GM18858 (cell line): Measurements from ENCODE around the gene TRAIP.
"Not testable (repeated sequence)": the region's sequence is repeated elsewhere in the genome, so short reads cannot be mapped to it uniquely, and the experiment has no call there.

Source experiments
- ATAC-seq: cut with Tn5 transposase; IDR thresholded peaks from one replicate; pipeline ENCODE4 v1.9.1; 2021; ENCODE audit not compliant: unreplicated experiment

TRAIP gene

DNA sequence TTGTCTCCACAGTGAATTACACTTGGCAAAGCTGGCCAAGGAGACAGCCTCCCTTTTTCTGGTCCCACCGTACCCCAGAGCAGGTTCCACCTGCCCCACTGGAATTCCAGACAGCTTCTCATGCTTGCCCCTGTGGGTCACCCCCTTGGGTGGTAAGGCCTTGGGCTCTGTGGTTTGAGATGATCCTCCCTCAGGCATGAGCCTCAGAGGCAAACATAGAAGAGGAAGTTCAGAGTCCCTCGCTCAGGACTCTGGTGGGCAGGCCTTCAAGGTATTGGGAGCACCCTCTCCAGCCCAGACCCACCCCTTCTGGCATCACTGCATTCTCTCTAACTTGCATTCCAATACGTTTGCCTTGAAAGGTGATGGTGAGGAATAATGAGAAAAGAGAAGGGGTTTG lies 25.0 kb downstream of the TRAIP start:
- ATAC-seq = no peak

DNA sequence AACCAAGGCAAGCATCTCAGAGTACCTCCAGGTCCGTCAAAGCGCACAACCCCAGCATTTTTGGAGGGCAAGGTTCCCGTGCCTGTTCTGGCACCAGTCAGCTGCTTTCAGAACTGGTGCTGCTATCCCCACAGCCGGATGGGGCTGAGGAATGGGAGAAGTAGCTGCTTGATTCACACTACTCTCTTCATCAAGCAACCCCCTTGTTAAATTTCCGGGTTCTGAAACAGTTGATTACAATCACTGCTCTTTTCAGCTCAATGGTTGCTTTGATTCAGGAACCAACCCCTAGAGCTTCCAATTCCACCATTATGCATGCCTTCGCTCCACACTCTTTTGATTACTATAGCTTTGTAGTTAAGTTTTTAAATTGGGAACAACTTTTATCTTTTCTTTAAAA lies 30.3 kb downstream of the TRAIP start:
- no peak for ATAC-seq

DNA sequence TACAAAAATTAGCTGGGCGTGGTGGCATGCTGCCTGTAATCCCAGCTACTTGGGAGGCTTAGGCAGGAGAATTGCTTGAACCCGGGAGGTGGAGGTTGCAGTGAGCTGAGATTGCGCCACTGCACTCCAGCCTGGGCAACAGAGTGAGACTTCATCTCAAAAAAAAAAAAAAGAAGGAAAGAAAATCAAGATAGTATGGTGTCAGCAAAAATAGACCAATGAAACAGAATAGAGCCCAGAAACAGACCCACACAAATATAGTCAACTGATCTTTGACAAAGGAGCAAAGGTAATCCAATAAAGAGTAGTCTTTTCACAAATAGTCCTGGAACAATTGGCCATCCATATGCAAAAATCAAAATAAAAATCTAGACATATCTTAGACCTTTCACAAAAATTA lies 33.2 kb downstream of the TRAIP start:
- ATAC-seq = not testable (repeated sequence)

DNA sequence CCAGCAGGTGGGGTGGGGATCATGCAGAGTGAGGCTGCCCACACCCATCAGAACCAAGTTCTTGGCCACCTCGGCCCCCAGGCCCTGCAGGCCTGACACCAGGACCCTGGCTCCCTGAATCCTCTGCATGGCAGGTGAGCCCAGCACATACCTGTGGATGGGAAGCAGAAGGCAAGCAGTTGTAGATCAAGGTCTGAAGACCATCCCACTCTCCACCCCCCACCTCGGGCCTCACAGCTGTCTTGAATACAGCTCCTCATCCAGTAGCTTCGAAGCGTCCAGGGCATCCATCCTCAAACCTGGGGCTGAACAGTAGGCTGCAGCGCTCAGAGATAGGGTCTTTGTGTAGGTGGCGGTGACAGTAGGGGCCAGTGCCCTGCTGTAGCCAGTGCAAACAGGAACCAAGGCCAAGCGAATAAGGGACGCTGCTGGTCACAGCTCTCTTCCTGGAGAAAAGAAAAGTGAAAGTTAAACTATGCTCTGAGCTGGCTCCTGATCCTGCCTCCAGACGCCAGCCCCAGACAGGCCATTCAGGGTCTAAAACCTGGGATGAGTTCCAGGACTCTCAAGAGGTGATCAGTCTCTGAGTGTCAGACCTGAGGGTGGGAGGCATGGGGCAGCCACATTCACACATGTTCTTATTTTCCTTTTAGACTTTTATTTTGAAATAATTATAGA lies 42.7 kb downstream of the TRAIP start, which contains the start of gene UBA7:
Gene UBA7, minus strand, starts transcription at position 457 of the 678 bp plus-strand sequence. Its CDS starts 166 bp downstream, at position 291.
- no peak for ATAC-seq

DNA sequence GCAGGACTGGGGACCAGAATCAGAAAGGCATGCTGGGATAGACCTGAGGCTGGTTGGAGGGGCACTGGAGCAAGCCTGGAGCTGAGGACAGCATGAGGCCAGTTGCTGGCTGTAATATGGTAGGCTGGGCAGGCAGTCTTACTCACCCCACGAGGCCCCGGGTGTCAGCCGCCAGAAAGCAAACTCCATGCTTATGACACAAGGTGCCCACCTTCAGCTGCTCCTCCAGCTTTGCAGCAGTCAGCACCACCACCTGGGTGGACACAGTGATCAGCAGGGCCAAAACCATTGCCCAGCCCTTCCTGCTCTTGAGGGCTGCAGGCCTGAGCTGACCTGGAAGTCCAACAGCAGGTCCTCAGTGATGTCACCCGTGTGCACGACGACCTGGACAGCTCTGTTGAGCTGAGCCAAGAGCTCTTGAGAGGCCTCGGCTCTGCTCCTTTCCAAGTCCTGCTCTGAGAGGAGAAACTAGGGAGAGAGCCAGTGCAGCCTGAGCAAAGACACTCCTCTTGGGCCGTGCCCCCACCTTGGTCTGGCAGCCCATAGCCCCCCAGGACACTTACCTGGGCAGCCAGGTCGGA lies 43.4 kb downstream of the TRAIP start:
- no peak for ATAC-seq

DNA sequence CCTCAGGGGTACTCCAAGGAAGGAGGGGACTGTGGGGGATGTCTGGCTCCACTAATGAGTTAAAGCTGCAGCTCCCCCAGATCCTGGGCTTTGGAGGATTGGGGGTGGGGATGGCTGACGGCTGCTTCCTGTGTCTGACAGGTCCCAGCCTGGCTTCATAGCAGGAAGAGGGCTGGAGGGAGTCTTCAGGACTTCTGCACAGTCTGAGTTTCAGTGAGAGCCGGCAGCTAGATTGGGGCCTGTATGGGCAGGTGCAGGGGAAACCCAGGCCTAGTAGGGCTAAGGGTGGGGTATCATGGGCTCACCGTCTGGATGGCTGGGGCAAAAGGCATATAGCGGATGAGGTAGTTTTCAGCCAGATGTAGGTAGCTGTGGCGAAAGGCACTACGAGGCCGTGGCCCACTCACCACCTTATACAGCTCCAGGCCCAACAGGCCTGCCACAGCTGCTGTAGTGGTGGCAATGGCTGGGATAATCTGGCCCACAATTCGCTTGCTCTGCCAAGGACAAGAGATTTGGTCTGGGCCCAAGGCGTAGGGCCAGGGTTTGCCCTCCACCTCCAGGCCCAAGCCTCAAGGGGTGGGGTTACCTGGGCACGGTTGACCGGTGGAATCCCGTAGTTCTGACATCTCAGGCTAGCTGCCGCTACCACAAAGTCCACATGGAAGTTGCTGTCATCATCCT lies 48.8 kb downstream of the TRAIP start:
- ATAC-seq = no peak

DNA sequence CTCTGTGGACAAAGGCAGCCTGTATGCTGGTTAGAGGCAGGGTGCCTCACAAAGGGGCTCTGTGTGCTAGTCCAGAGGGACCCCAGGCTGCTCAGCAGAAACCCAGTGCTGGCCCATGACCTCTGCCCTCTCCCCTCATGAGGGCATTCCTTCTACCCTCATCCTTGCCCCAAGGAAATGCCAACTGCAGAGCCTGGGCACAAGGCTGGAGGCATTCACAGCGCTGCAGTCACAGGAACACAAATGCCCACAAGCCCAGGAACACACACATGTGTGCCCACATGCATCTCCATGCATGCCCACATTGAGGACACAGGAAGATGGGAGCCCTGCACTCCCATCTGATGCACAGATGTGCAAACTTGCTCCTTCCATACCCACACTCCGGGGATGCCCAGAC lies 49.5 kb downstream of the TRAIP start:
- no peak for ATAC-seq

DNA sequence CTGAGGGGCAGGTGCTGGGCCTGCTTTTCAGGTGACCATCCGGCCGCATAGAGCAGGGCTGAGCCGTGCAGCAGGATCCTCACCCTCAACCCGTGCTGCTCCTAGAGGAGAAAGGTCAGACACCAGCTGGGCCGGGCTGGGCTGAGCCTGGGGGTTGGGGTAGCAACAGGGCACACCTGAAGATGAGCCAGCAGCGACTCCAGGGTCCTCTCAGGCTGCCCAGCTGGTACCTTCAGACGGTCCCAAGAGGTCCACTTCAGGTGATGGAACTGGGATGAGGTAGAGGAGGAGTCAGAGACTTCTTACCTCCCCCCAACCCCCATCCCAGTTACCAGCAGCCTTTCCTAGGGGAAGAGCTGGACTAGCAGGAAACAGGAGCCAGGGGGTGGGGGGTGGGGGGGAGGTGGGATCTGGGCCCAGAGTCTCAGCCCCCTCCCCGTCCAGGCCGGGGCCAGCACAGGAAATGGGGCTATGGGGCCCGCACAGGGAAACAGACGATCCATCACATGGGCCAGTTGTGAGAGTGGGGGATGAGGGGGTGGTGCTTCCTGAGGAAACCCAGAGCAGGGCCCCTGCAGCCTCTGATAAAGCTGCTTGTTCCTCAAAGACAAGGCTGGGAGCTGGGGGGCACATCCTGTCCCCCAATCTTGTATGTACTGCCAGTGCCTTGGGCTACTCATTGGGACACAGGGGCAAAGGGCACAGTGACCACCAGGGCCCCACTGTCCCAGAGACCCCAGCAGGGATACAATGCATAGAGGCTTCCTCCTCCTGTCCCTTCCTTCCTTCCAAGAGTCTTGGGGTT lies 50.3 kb downstream of the TRAIP start:
- no peak for ATAC-seq

DNA sequence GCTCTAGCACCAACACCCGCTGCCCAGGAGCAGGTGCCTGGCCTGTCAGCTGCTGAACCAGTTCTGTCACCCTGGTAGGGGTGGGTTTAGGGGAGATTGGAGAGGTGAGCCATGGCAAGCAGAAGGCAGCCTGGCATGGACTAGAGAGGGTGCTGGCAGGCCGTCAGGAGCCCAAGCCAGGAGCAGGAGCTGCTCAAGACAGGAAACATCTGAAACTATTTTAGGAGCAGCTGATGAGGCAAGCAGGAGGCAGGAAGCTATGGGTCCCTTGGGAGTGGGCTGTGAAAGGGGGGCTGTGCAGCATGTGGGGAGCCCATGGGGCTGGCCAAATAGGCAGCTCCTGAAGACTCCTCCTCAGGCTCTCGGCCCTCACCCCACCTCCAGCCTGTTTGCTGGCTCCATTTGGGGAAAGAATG lies 51.0 kb downstream of the TRAIP start:
- no peak for ATAC-seq

DNA sequence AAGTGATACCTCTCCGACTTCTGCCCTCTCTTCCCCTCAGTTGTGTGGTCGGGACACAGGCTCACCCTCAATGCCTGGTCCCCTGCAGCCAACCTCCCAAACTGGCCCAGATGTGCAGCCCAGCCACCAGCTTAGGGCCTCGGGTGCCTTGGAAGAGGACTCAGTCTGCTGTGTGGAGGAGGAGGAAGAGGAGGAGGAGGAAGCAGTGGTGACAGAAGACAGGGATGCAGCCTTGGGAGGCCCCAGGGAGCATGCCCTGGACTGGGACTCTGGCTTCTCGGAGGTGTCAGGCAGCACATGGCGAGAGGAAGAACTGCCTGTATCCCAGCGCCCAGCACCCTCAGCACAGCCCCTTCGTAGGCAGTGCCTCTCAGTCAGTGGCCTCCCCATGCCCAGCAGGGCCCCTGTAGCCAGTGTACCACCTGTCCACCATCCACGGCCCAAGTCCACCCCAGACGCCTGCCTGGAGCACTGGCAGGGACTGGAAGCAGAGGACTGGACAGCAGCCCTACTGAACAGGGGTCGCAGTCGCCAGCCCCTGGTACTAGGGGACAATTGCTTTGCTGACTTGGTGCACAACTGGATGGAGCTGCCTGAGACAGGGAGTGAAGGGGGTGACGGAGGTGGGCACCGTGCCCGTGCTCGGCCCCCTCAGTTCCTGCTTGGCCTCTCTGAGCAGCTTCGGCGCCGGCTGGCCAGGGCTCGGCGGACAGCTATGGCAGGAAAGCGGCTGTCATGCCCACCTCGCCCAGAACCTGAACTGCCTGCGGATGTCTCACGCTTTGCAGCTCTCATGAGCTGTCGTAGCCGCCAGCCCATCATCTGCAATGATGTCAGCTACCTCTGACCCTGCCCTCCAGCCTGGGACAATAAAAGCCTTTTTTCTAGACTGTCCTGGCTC lies 52.0 kb downstream of the TRAIP start:
- no peak for ATAC-seq

DNA sequence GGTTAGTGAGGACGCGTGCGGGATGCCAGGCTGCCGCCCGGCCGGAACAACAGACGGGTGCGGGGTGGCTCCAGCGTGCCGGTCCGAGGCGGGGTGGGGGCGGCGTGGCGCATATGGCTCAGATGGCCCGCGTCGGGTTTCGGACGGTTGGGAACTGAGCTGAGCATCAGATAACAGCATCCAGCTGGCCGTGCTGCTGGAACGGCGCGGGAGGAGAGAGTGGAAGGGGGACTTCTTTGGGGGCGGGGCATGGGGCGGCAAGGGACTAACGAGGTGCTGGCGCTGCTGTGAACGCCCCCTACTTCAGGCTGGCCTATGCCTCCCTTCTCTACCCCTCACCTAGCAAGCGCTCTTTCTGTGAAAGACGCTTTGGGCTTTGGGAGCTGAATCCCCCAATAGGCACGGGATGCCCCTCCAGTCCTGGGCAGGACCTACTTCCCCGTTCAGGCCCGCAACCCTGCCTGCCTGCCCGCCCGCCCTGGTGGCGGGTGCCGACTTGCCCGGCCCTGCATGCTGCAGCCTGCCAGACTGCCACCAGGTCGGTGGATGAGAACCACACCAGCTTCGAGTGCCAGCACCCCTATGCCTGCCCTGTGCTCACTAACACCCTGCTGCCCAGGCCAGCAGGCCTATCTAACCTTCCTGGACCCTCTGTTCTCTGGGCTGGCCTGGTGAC lies 52.8 kb downstream of the TRAIP start:
- no peak for ATAC-seq

DNA sequence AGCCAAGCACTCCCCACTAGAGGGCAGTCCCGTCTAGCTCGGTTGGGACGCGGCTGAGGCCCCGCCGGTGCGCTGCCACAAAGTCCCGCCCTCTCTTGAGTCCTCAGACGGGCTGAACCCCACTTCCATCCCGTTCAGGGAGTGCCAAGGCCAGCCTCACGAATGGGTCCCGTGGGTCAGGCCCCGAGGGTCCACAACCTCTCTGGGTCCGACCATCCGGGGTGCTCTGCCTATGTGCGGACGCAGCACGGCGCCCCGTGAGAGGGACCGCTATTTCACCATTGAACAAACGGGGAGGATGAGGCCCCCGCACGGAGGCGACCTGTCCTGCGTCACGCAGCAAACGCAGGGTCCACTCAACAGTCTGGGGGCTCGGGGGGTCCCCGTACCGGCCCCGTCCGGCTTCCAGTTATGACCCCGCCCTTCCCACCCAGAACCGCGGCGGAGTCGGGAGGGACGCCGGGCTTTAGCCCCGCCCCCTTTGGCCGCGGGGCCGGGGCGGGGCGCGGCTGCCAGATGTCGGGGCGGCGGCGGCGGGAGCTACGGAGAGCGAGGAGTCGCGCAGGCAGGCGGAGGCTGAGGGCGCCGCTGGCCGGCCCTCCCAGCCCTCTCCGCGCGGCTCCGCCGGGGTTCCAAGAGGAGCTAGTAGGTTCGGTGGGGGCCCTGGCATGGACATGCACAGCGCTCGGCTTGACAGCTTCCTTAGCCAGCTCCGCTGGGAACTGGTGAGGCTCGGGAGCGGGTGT lies 53.5 kb downstream of the TRAIP start, which contains the start of gene INKA1:
Gene INKA1, plus strand, starts transcription at position 543 of the 746 bp plus-strand sequence. Its CDS starts 132 bp downstream, at position 675.
- ATAC-seq = peak; percentile 35

DNA sequence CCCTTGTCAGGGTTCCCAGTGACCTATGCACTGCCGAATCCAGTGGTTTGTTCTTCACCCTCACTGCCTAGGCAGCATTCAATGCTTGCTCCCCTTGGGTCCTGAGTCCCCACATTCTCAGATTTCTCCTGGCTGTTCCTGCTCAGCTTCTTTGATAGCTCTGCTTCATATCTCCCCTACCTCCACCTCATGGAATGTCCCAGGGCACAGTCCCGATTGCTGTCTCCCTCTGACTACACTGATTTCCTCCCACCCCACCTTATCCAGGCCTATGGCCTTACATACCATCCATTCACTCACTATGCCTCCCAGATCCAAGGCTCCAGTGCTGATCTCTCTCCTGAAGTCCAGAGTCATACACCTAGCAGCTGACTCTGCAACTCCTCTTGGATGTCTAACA lies 55.2 kb downstream of the TRAIP start:
- ATAC-seq = no peak

DNA sequence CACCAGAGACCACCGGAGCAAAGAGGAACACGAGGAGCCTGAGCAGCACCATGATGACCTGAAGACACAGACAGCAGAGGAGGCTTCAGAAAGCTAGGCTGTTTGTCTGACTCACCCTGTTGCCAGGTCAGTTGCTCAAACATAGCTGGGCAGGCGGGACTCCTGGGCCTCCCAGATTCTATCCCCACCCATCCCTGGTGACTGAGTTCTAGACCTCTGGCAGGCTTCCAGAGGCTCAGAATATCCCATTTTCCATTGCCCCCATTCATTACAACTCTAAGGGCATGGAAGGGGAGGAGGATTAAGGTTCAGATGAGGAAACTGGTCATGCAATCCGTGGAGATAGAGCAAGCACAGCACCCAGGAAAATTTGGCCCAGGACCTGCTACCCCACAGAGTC lies 56.6 kb downstream of the TRAIP start, which contains the start of gene CDHR4:
Gene CDHR4, minus strand, starts transcription at position 113 of the 400 bp plus-strand sequence. Its CDS starts 61 bp downstream, at position 52.
- ATAC-seq = no peak

DNA sequence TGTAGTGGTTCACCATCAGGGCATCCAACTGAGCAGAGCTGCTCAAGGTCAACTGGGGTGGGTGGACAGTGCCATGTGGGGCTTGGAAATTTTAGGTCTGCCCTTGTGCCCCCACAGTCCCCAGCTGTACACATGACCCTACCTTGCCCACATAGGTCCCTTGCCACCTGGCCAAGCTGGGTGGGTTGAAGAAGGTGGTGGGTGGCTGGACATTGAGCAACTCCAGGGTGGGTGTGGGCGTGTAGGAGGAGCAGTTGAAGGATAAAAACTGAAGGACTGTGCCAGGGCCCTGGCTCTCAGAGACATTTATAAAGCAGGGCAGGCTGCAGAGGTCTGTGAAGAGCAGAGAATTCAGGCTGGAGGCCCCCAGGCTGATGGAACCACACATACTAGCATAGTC lies 57.3 kb downstream of the TRAIP start:
- no peak for ATAC-seq

DNA sequence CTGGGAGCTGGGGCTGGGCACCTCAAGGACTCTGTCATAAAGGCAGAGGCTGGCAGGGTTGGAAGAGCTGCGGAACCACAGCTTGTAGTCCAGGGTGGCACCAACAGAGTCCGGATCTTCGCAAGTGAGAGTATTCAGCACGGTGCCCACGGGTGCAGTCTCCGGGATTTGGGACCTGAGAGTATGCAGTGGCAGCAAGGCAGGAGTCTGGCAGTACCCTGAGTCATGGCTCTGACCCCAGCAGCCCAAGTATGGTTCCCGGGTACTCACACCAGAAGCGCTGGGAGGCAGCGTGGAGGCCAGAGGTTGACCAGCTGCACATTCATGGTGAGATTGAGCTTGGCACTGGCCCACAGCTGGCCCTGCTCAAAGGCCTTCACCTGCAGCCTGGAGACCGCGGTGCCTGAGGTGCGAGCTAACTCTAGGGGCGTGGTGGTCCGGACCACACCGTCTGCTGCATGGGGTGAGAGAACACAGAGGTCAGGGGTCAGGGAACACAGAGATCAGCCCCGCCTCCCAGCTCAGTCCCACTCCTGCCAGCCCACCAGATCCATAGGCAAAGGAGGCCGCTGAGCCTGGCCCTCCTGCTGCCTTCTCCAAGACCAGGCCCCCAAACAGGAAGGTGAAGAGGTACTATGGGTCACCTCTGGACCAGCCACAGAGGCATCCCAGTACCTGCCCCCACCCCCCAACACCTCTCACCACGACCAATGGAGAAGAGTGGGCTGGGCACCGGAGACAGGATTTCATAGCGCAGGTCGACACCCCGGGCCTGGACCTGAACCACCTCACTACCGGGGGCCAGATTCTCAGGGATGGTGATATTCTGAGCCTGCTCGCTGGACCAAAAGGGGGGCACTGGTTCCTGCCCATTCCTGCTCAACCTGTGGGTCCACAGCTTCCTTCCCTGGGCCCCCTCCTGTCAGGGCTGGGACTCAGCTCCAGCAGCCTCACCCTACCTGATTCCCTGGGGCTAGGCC lies 61.1 kb downstream of the TRAIP start:
- no peak for ATAC-seq

DNA sequence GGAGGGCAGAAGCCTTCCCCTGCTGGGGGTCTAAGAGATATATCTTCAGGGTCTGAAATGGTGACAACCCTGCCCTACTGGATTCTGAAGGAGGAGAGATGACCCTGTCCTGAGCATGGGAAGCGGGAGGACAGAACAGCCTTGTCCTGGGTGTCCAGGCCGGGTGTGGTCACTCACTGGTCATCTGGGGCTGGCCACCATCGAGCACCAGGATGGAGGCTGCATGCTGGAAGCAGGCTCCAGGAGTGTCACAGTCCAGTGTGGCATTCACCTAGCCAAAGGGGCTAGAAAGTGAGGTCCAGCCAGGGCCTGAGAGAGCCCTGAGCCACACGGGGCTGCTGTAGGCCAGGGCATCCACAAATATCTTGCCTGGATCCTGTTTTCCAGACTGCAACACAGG lies 61.9 kb downstream of the TRAIP start:
- no peak for ATAC-seq
